ACHN (cell line): ENCODE data around the gene TMEM132D.

ENCODE experiments used
- DNase-seq: peaks from one replicate; pipeline ENCODE4 v3.0.0-alpha.2; 2015
- in situ Hi-C: cut with HindIII; loops from 2 replicates; pipeline ENCODE4 v1.10.0; 2017; ENCODE audit warnings: low sequenced_read_pairs, low pct_ligation_motif_present, low pct_unique_long_range_greater_than_20kb

Gene TMEM132D

GRCh38 chr12:129885287-129885686 is 18.5 kb downstream of the TMEM132D start:
- in situ Hi-C loops: no loop called here
- no peak for DNase-seq

- no peak for DNase-seq
- in situ Hi-C loops: no loop called here
These were observed 26.4 kb downstream of the TMEM132D start for GRCh38 chr12:129877411-129877810.

GRCh38 chr12:129873833-129874208 is 30.0 kb downstream of the TMEM132D start:
- in situ Hi-C loops: no loop called here
- no peak for DNase-seq

DNA sequence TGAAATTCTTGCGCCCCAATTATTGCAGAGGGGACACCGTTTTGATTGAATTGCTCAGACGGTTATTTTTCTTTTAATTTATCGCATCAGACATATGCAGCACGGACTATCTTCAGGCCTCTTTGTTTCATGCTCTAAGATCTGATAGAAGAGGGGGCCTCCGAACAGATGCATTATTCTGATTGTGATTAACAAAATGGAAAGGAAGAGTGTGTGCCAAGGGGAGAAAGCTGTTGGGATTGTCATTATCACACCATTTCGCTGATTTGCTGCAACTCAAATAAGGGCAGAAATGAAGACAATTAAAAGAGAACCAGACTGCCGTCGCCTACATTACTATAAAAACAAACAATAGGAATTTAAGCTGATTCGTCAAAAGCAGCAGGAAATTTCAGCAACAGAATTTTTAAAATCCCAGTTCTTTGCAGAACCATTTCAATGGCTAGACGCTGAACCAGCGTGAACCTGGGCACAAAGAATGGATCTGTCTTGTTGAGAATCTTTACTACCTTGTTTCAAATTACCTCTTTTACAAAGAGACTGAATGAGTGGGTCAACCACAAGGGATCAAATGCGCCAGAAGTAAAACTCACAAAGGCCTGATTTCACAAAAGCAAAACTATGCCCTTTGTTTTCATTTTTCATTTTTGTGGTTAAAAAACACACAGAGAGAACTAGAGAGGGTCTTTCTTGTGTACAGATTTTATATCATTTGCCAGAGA is 30.6 kb downstream of the TMEM132D start:
- no peak for DNase-seq
- in situ Hi-C loops: no loop called here

DNA sequence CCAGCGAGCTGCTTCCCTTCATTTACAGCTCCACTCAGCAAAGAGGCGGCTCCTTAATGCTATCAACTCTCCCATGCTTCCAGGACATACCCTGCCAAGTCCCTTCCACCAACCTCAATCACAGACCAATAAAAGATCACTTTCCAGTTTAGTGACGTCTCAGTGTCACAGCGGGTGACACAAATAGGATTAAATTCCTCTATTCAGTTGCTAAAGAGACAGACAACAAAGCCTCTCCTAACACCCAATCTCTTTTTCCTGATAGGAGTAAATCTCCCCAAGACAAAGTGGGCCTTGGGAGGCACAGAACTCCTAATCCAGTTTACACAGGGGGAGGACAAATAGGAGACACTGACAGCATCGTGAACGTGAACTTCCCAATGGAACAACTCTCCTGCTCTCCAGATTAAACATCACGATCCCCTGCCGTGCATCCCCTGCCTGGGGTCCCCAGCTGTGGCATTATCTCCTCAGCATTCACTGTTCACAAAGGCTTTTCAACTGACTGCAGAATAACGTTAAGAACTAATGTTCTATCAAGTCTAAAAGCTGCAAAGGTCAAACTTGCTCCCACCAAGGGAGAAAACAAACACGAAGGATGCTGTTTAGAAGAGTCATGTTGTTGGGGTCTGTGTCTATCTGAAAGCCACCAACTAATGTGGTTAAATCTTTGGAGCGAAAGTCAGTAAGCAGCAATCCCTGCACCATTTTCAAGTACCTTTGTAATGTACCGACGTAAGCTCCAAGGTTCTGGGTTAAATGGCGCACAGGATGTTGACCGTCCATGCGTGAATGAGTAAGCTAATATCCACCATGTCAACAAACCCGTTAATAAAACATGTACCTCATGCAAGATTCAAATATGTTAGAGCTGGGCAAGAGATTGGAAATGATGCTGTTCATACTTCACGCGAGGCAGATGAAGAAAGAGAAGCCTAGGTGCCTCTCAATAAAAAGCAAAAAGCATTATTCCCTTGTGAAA is 31.5 kb downstream of the TMEM132D start:
- in situ Hi-C loops: no loop called here
- DNase-seq: no peak

- in situ Hi-C loops: no loop called here
- DNase-seq: no peak
These were observed 33.0 kb downstream of the TMEM132D start for GRCh38 chr12:129870796-129871195.

- DNase-seq: no peak
- in situ Hi-C loops: no loop called here
These were observed 33.7 kb downstream of the TMEM132D start for GRCh38 chr12:129870136-129870535.

DNA sequence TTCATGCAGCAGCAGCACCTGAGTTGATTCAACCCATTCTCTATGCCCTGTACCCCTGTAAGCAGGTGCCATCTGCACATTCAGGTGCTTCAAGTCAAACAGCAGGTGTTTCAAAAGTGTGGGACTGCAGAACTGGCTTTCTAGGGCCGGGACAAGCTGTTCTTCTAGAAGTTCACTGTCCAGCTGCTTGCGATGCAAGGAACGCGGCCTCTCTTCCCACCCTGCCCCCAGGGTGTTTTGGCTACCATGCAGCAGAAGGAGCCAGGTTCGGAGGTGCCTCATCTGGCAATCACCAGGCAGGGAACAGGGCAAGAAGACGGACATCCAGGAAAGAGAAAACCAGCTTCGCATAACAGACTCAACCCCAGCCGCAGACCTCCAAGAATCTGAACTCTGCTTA is 35.2 kb downstream of the TMEM132D start:
- in situ Hi-C loops: no loop called here
- DNase-seq: no peak

DNA sequence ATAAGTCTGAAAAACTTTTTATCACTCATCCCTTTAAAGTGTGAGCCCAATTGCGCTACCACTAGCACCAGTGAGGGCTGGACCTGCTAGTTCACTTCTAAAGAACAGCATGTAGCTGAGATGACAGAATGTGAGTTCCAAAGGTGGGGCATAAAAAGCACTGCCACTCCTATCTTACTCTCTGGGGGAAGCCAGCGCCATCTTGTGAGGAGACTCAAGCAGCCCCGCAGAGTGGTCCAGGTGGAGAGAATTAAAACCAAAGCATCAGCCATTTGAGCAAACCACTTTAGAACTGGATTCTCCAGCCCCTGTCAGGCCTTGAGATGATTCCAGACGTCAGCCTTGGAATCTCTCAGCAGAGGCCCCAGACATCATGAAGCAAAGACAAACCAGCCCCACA is 39.9 kb downstream of the TMEM132D start:
- in situ Hi-C loops: no loop called here
- no peak for DNase-seq

DNA sequence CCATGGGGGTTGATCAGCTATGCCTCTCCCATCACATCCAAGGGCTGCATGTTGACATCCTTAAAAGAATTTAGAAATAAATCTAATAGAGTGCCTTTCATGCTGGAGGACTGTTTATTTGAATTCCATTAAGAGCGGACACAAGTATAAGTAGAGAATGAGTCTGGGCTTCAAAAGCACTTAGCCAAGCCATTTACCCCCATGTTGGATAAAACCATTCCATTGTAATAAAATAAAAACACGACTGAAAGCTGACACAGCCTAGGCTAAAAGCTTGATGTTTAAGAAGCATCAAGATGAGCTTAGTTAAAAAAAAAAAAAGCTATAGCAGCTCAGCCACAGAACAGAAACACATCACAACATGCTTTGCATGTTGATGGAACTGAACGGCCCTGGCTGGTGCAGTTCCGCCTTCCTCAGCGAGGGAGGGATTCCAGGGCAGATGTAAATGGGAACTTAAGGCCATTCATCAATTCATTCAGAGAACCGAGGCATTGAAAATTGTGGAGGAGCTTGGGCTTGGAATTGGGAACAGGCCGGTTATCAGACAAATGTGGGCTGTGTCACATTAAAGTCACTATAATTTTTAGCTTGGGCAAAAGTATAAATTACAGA is 41.2 kb downstream of the TMEM132D start:
- DNase-seq: no peak
- in situ Hi-C loops: no loop called here

DNA sequence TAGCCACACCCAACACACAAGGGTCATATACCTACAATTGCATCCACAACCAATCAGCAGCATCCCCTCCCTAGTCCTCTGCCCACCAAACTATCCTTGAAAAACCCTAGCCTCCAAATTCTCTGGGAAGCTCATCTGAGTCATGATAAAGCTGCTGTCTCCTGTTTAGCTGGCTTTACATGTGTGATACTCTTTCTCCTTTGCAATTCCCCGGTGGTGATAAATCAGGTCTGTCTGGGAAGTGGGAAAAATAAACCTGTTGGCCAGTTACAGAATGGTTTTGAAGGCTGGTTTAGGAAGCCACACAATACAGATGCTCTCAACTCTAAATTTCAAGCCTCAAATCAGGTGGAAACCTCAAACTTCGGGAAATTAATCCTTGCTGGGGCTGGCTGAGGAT is 41.9 kb downstream of the TMEM132D start:
- DNase-seq: no peak
- in situ Hi-C loops: no loop called here

GRCh38 chr12:129854591-129854990 is 49.2 kb downstream of the TMEM132D start:
- DNase-seq: no peak
- in situ Hi-C loops: no loop called here

- in situ Hi-C loops: no loop called here
- DNase-seq: no peak
These were observed 52.5 kb downstream of the TMEM132D start for GRCh38 chr12:129851296-129851695.

DNA sequence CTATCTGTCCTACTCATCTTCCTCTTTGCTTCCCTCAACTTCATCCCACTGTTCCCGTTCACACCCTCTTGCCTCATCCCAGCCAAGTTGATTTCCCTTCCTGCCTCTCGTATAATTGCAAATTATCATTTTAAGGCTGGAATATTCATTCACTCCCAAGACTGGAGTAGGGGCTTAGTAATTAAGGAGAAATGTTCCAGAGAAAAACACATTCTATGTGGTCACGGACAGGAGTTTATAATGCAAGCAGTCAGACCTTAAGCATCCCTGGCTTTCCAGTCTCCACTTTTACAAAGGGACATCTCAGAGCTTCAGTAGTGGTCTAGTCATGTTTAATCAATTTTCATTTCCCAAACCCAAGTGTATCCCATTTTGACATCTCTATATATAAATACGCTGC is 54.9 kb downstream of the TMEM132D start:
- in situ Hi-C loops: no loop called here
- no peak for DNase-seq

DNA sequence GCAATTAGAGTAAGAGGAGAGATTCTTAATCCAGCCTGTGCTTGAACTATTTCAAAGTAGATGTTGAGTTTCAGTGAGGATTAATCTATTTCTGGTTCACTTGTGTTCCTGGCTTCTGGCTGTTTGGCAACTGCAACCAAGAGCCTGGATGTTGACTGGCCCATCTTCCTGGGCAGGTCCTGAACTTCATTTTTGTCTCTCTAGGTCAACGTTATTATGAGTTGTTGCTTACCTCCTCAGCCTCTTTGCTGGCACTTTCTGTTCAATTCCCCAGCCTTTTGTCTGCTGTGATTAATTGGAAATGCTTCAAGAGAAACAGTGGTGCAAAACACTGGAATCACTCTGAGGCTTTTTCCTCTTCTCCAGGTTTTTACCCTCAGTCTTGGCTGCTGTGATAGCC is 56.8 kb downstream of the TMEM132D start:
- in situ Hi-C loops: no loop called here
- DNase-seq: no peak

- no peak for DNase-seq
- in situ Hi-C loops: no loop called here
These were observed 59.1 kb downstream of the TMEM132D start for GRCh38 chr12:129844662-129845220.

DNA sequence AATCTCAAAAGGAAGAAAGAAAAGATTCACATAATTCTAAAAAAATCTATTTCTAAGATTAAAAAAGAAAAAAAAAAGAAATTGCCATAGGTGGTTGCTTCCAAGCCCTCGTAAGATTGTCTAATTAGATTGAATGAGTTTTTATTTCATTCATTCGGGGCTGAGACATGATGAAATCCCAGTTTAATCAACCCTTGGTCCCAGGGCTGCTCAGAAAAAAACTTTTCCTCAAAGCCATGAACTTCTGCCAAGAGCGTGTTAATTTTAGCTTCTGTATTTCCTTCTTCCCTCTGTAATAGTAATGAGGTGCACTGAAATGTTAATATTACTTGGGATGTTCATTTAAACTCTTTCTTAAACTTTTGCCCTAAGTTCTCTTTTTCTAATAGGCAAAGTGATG is 62.6 kb downstream of the TMEM132D start:
- no peak for DNase-seq
- in situ Hi-C loops: no loop called here

GRCh38 chr12:129840145-129840884 is 63.5 kb downstream of the TMEM132D start:
- no peak for DNase-seq
- in situ Hi-C loops: no loop called here
